Ovary (tissue), 3 donors: Measurements from ENCODE around the gene DOCK10.

Experiments
- EP300 ChIP-seq: sonication (generic); formaldehyde crosslinking; IDR thresholded peaks from one replicate; pipeline ENCODE4 v1.6.1; 2017; ENCODE audit warnings: antibody characterized with exemption
- TF ChIP-seq, protein P1 (sequence below), 3 donors: fragments of 450-650 bp in 2 of 3; fragments of 200-600 bp in 1 of 3; IDR thresholded peaks; one replicate each; pipeline versions ENCODE4 v1.5.1 to v1.8.0; 2016 to 2022; ENCODE audit warnings: antibody characterized with exemption in 3 of 3, mild to moderate bottlenecking in 1 of 3
- donor health status: DM: no; HTN: no; CAD: no.

DNA sequence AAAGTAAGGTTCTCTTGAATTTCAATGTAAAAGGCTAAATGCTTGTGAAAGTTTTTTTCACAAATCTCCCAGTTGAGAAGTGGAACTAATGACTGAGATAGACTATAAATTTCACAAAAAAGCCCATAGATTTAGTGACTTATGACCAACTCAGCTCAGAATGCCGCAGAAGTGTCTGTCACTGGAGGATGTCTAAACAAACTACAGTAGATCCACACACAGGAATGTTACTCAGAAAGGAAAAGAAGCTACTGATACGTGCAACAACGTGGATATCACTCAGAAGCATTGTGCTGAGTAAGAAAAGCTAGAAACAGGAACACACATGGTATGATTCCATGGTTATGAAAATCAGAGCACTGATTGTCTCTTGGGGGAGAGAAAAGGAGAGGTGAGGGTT is 151.9 kb downstream of the DOCK10 start:
- TF ChIP-seq, protein P1, sequence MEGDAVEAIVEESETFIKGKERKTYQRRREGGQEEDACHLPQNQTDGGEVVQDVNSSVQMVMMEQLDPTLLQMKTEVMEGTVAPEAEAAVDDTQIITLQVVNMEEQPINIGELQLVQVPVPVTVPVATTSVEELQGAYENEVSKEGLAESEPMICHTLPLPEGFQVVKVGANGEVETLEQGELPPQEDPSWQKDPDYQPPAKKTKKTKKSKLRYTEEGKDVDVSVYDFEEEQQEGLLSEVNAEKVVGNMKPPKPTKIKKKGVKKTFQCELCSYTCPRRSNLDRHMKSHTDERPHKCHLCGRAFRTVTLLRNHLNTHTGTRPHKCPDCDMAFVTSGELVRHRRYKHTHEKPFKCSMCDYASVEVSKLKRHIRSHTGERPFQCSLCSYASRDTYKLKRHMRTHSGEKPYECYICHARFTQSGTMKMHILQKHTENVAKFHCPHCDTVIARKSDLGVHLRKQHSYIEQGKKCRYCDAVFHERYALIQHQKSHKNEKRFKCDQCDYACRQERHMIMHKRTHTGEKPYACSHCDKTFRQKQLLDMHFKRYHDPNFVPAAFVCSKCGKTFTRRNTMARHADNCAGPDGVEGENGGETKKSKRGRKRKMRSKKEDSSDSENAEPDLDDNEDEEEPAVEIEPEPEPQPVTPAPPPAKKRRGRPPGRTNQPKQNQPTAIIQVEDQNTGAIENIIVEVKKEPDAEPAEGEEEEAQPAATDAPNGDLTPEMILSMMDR (IDR thresholded peaks at IDR 0.05): no peak
- TF ChIP-seq EP300: no peak
